Measurements from ENCODE around the gene CAB39.

The CAB39 gene

GRCh38 chr2:230864605-230865306 lies 152.1 kb downstream of the CAB39 start, which contains the start of gene ITM2C:
TSS of gene ITM2C (plus strand) at chr2:230864942. CDS start at chr2:230865026, 84 bp downstream.
- DNase-seq, result peak; percentile 79

- no peak for DNase-seq
Measured at GRCh38 chr2:230865307-230865765, 152.7 kb downstream of the CAB39 start.

- DNase-seq, result no peak
Measured at GRCh38 chr2:230865766-230866755, 153.4 kb downstream of the CAB39 start.

- DNase-seq, result peak; percentile 62
Measured at GRCh38 chr2:230866756-230867523, 154.3 kb downstream of the CAB39 start.

- DNase-seq, result no peak
Measured at GRCh38 chr2:230868161-230868946, 155.7 kb downstream of the CAB39 start.

- no peak for DNase-seq
Measured at GRCh38 chr2:230868947-230869913, 156.6 kb downstream of the CAB39 start.

- DNase-seq, result no peak
Measured at GRCh38 chr2:230869914-230870543, 157.4 kb downstream of the CAB39 start.

Measured in activated CD4-positive, alpha-beta T cell treated with anti-CD3 and anti-CD28 coated beads for 48 hours (primary cell).